GM12874 (cell line): Measurements from ENCODE around the gene MYT1.

ENCODE experiments used
- CTCF ChIP-seq: IDR thresholded peaks from 2 replicates; pipeline ENCODE4 v1.5.1; 2011; ENCODE audit warnings: low read depth, mild to moderate bottlenecking, control low read depth, low read length, moderate library complexity; ENCODE audit not compliant: insufficient read depth

The MYT1 gene

GRCh38 chr20:64253000-64253383, 88.7 kb downstream of the MYT1 start:
- no peak for TF ChIP-seq CTCF

GRCh38 chr20:64253443-64253842, 89.2 kb downstream of the MYT1 start:
- TF ChIP-seq CTCF: no peak

GRCh38 chr20:64254156-64254555, 89.9 kb downstream of the MYT1 start:
- no peak for TF ChIP-seq CTCF

- no peak for TF ChIP-seq CTCF
These were observed 90.5 kb downstream of the MYT1 start for GRCh38 chr20:64254571-64255360.

- no peak for TF ChIP-seq CTCF
These were observed 91.4 kb downstream of the MYT1 start, which contains the start of gene PCMTD2 for GRCh38 chr20:64255361-64256281. Gene PCMTD2 (plus strand): TSS chr20:64255748. CDS start chr20:64259966, 4,218 bp downstream.

GRCh38 chr20:64256282-64256935, 92.2 kb downstream of the MYT1 start:
- TF ChIP-seq CTCF: no peak

- TF ChIP-seq CTCF: no peak
These were observed 93.0 kb downstream of the MYT1 start for GRCh38 chr20:64257107-64257757.
